Measurements from ENCODE around the gene OR13J1.

Gene OR13J1

GRCh38 chr9:35859310-35859989, 10.8 kb downstream of the OR13J1 start:
- DNase-seq (ENCODE audit: low spot score) = no peak

- no peak for DNase-seq (ENCODE audit: low spot score)
Measured at GRCh38 chr9:35858458-35858857, 11.7 kb downstream of the OR13J1 start.

- DNase-seq (ENCODE audit: low spot score) = no peak
Measured at GRCh38 chr9:35856882-35857281, 13.3 kb downstream of the OR13J1 start.

GRCh38 chr9:35856206-35856605, 14.0 kb downstream of the OR13J1 start:
- no peak for DNase-seq (ENCODE audit: low spot score)

GRCh38 chr9:35854091-35854762, 16.0 kb downstream of the OR13J1 start:
- DNase-seq (ENCODE audit: low spot score) = no peak

GRCh38 chr9:35852876-35853865, 17.0 kb downstream of the OR13J1 start:
- no peak for DNase-seq (ENCODE audit: low spot score)

- no peak for DNase-seq (ENCODE audit: low spot score)
Measured at GRCh38 chr9:35852267-35852815, 17.9 kb downstream of the OR13J1 start.

- DNase-seq (ENCODE audit: low spot score) = peak; percentile 68
Measured at GRCh38 chr9:35847792-35848572, 22.2 kb downstream of the OR13J1 start.

- DNase-seq (ENCODE audit: low spot score) = no peak
Measured at GRCh38 chr9:35845824-35846771, 24.1 kb downstream of the OR13J1 start.

GRCh38 chr9:35844628-35845270, 25.5 kb downstream of the OR13J1 start:
- peak; percentile 71 for DNase-seq (ENCODE audit: low spot score)

- DNase-seq (ENCODE audit: low spot score) = no peak
Measured at GRCh38 chr9:35842795-35843194, 27.4 kb downstream of the OR13J1 start.

GRCh38 chr9:35842020-35842745, 28.0 kb downstream of the OR13J1 start:
- DNase-seq (ENCODE audit: low spot score) = no peak

GRCh38 chr9:35841645-35841900, 28.6 kb downstream of the OR13J1 start:
- DNase-seq (ENCODE audit: low spot score) = no peak

GRCh38 chr9:35840881-35841644, 29.1 kb downstream of the OR13J1 start:
- no peak for DNase-seq (ENCODE audit: low spot score)

GRCh38 chr9:35839926-35840325, 30.3 kb downstream of the OR13J1 start:
- no peak for DNase-seq (ENCODE audit: low spot score)

- no peak for DNase-seq (ENCODE audit: low spot score)
Measured at GRCh38 chr9:35836595-35836994, 33.6 kb downstream of the OR13J1 start.

GRCh38 chr9:35835766-35836165, 34.4 kb downstream of the OR13J1 start:
- DNase-seq (ENCODE audit: low spot score) = no peak

- DNase-seq (ENCODE audit: low spot score) = no peak
Measured at GRCh38 chr9:35835216-35835632, 35.0 kb downstream of the OR13J1 start.
